Erythroblast (primary cell): ENCODE data around the gene HCN4.

ENCODE experiments used
- GATA1 ChIP-seq: IDR thresholded peaks from 2 replicates; pipeline ENCODE4 v1.6.1; 2011; ENCODE audit warnings: low read depth, mild to moderate bottlenecking, control low read depth, low read length, moderate library complexity
- POLR2A ChIP-seq: IDR thresholded peaks from 2 replicates; pipeline ENCODE4 v1.6.1; 2011; ENCODE audit warnings: mild to moderate bottlenecking, low read length

- TF ChIP-seq POLR2A (no peak), GATA1 (no peak)
Measured at GRCh38 chr15:73282567-73283365, 86.0 kb downstream of the HCN4 start.
